Large intestine (tissue), 12 donors: ENCODE measurements around the gene MCHR1. TPM values are rescaled to one million over a fixed set of nuclear protein-coding genes. Genes with fewer than 3 reads are reported as not detected.

Experiments used
- DNase-seq, 2 donors: peaks; one replicate each; pipeline versions ENCODE4 v3.0.0 to v3.0.0-alpha.2; 2013
- H3K27ac ChIP-seq: one replicate; pipeline ENCODE4 v1.5.1; 2013; ENCODE audit warnings: low read length
- H3K27me3 ChIP-seq: 2 replicates; pipeline ENCODE4 v1.6.1; 2013; ENCODE audit warnings: low read length; ENCODE audit not compliant: control insufficient read depth, insufficient read depth
- H3K36me3 ChIP-seq: 2 replicates; pipeline ENCODE4 v1.6.1; 2013; ENCODE audit warnings: low read length; ENCODE audit not compliant: control insufficient read depth, insufficient read depth
- H3K4me1 ChIP-seq: one replicate; pipeline ENCODE4 v1.6.1; 2013; ENCODE audit warnings: low read length; ENCODE audit not compliant: control insufficient read depth, insufficient read depth
- H3K4me3 ChIP-seq: one replicate; pipeline ENCODE4 v1.5.1; 2013; ENCODE audit warnings: low read length
- H3K9me3 ChIP-seq: one replicate; pipeline ENCODE4 v1.6.1; 2013; ENCODE audit warnings: mild to moderate bottlenecking, low read depth, low read length, moderate library complexity; ENCODE audit not compliant: control insufficient read depth
- WGBS: methylation state at CpG from one replicate; pipeline ENCODE4 v1.1.5; 2013; ENCODE audit warnings: low lambda C conversion rate; ENCODE audit not compliant: insufficient coverage; 5-methylcytosine and 5-hydroxymethylcytosine counted together
- long read RNA-seq, 11 donors: transcript quantifications; one replicate each; lab custom pipeline, GENCODE V29; 2026
- polyA plus RNA-seq: library from polyadenylated mRNA; unstranded; fragments of 120-200 nt; gene quantifications from one replicate; pipeline ENCODE4 v1.2.1, GENCODE V29; 2013

MCHR1 gene, protein sequence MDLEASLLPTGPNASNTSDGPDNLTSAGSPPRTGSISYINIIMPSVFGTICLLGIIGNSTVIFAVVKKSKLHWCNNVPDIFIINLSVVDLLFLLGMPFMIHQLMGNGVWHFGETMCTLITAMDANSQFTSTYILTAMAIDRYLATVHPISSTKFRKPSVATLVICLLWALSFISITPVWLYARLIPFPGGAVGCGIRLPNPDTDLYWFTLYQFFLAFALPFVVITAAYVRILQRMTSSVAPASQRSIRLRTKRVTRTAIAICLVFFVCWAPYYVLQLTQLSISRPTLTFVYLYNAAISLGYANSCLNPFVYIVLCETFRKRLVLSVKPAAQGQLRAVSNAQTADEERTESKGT
- polyA plus RNA-seq, result 0.09 TPM
- long read RNA-seq, donor 1, result 0 reads
- long read RNA-seq, donor 2, result 0 reads
- long read RNA-seq, donor 3, result 0 reads
- long read RNA-seq, donor 4, result 0 reads
- long read RNA-seq, donor 5, partial matches to known transcripts, result 0 of 1 reads
- long read RNA-seq, donor 5, other reads (novel, unspliced or antisense), result 0 of 1 reads
- long read RNA-seq, donor 6, result 0 reads
- long read RNA-seq, donor 7, result 0 reads
- long read RNA-seq, donor 8, result 0 reads
- long read RNA-seq, donor 9, partial matches to known transcripts, result 0 of 1 reads
- long read RNA-seq, donor 9, other reads (novel, unspliced or antisense), result 0 of 1 reads
- long read RNA-seq, donor 10, result 0 reads
- long read RNA-seq, donor 11, result 0 reads

DNA sequence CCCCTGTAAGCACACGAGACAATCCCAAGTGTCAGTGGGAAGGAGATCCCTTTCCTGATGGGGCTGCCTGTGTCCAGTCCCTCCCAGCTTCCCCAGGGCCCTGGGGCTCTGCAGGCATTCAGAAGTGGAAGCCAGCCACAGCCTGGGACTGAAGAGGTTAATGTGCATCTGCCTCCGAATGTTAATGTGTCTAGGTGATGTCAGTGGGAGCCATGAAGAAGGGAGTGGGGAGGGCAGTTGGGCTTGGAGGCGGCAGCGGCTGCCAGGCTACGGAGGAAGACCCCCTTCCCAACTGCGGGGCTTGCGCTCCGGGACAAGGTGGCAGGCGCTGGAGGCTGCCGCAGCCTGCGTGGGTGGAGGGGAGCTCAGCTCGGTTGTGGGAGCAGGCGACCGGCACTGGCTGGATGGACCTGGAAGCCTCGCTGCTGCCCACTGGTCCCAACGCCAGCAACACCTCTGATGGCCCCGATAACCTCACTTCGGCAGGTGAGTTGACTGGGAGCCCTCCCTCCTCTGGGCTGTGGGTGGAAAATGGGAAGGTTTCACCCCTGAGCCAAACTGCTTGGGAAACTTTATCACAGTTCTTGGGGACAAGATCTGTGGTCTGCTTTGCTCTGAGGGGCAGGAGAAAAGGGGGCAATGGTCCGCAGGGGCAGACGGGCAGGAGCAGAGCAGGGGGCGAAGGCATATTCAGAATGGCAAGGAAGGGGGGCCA is at the start of gene MCHR1:
TSS of gene MCHR1 (plus strand) at position 236 of the 715 bp plus-strand sequence. CDS start at position 405, 169 bp downstream.
- no peaks in the 10 kb centered on the region for H3K4me1 ChIP-seq
- DNase-seq, result peak in 1 of 2 donors; percentile 25
- no peaks in the 10 kb centered on the region for H3K36me3 ChIP-seq
- H3K4me3 ChIP-seq, result no peak within 1 kb of the TSS
- H3K27ac ChIP-seq, result no peak within 1 kb of the TSS
- H3K27me3 ChIP-seq, result peaks cover 28% of the 10 kb centered on the region
- no CpG with 5 or more reads among the region's 21 CpGs for WGBS
- no peaks in the 10 kb centered on the region for H3K9me3 ChIP-seq

DNA sequence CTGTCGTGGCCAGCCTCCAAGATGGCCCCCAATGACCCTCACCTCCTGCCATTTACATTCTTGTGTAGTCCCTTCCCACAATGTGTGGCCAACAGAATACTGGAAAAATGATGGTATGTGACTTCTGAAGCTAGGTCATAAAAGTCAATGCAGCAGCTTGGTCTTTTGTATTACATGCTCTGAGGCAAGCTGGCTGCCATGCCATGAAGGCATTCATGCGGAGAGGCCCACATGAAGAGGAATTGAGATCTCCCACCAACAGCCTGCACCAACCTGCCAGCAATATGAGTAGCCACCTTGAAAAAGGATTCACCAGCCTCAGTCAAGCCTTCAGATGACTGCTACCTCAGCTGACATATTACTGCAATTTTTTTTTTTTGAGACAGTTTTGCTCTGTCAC is 47.4 kb upstream of the MCHR1 start:
- no peak for DNase-seq
- Histone ChIP-seq H3K4me1 (peaks cover 5% of the 10 kb centered on the region), H3K9me3 (no peaks in the 10 kb centered on the region), H3K36me3 (no peaks in the 10 kb centered on the region), H3K4me3 (no peak overlapping the region), H3K27ac (no peak overlapping the region), H3K27me3 (no peaks in the 10 kb centered on the region)
- WGBS, result no CpG with 5 or more reads among the region's 2 CpGs

DNA sequence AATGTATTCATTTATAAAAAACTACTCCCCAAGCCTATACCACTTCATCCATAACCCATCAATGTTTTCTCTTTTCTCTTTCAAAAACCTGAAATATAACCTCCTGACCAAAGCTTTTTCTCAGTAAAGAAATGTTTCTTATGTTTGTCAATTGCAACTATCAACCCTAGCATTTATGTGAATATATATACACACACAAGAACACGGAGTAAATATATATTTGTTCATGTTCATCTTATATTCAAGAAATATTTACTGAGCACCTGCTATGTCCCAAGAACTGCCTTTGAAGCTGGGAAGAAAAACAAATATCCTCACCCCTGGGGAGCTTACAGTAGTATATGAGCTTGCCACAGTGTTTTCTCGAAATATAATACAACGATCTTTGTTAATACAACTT is 46.2 kb upstream of the MCHR1 start:
- no peak for DNase-seq
- Histone ChIP-seq H3K27ac (no peak overlapping the region), H3K27me3 (no peaks in the 10 kb centered on the region), H3K36me3 (no peaks in the 10 kb centered on the region), H3K9me3 (no peaks in the 10 kb centered on the region), H3K4me3 (no peak overlapping the region), H3K4me1 (peaks cover 5% of the 10 kb centered on the region)
- WGBS, result 100% methylated on average over 2 of the region's 3 CpGs

DNA sequence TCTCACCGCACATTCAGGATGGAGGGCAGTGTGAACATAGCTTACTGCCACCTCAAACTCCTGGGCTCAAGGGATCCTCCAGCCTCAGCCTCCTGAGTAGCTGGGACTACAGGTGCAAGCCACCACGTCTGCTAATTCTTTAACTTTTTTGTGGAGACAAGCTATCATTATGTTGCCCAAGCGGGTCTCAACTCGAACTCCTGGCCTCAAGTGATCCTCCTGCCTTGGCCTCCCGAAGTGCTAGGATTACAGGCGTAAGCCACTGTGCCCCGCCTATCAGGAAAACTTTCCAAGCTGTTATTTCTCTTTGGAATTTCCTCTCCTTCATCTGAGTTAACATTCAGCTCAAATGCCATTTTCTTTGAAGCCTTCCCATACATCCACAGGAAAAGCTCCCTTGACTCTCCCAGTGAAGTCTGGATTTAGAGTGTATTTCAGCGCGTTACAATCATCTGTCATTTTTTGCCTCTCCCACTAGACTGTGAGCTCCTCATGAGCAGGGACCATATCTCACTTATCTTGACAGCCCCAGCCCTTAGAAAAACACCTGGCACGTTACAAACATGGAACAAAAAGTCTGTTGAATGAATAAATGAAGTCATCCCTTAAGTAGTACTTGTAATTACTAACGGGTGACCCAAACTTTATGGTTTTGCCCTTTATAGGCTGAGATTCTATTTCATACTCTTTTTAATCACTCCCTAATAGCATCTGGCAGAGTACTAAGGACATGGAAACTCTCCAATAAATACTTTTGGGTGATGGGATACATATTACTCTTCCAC is 45.0 kb upstream of the MCHR1 start:
- Histone ChIP-seq H3K36me3 (no peaks in the 10 kb centered on the region), H3K9me3 (no peaks in the 10 kb centered on the region), H3K4me1 (peaks cover 5% of the 10 kb centered on the region), H3K27ac (no peak overlapping the region), H3K4me3 (no peak overlapping the region), H3K27me3 (no peaks in the 10 kb centered on the region)
- 40% methylated on average over 1 of the region's 11 CpGs for WGBS
- DNase-seq, result no peak

DNA sequence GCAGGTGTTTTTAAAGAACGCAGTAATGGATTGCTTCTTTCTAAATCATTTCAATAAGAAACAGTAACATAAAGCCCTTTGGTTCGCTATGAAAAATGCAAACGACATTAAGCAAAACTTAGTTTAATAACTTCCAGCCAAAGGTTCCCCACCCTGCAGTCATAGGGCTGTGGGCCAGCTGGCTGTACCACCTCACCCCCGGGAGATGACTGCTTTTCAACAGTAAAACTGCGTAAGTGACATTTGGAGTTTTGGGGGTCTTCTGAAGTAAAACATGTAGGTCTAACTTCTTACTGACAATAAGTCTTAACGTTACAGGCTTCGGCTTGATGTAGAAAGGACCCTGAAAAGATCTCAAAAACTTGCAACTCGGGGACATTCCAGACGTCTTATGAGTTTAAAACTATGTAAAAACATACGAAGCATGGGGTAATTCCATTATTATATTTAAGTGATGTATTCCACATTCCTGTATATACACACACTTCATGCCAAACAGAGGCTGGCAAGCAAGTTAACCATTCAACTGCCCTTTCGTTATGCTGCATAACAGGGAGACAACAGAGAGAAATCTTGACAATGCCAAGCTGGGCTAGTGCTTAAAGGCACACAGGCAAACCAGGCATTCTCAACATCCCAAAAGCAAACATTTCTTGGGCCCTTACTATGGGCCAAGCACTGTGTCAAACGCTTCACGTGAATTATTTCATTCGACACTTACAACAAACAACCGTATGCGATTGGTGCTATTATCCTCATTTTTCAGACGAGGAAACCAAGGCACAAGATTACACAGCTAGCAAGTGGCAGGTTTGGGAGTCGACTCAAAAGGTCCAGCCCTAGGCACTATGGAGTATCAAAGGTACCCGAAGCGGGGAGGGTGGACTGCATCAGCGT is 44.0 kb upstream of the MCHR1 start:
- no peaks in the 10 kb centered on the region for H3K27me3 ChIP-seq
- no peak overlapping the region for H3K27ac ChIP-seq
- peaks cover 5% of the 10 kb centered on the region for H3K4me1 ChIP-seq
- DNase-seq, result peak in 1 of 2 donors; percentile 16
- H3K9me3 ChIP-seq, result no peaks in the 10 kb centered on the region
- WGBS, result 53% methylated on average over 3 of the region's 21 CpGs
- no peaks in the 10 kb centered on the region for H3K36me3 ChIP-seq
- H3K4me3 ChIP-seq, result peak overlapping the region; percentile 79

DNA sequence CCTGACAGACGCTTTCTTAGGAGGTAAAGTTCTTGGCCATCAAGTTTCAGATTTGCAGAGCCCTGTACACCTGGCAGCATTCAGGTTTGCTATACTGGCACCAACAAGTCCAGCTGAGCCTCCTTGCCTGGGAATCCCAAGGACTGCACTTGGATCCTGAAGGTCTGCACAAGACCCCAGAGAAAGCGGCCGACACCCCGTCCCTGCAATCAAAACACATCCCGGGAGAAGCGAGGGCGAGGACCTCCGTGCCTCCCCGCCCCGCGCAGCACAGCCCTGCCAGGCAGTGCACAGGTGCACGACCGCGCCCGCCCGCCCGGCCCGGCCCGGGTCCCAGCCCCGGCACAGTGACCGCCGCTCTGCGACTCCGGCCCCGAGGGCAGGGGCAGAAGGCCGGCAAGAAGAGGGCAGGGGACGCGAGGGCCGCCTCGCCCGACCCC is 43.3 kb upstream of the MCHR1 start:
- Histone ChIP-seq H3K27ac (peak overlapping the region; percentile 91), H3K4me3 (peak overlapping the region; percentile 79), H3K9me3 (no peaks in the 10 kb centered on the region), H3K27me3 (no peaks in the 10 kb centered on the region), H3K4me1 (peaks cover 5% of the 10 kb centered on the region), H3K36me3 (no peaks in the 10 kb centered on the region)
- no CpG with 5 or more reads among the region's 31 CpGs for WGBS
- DNase-seq, result no peak

DNA sequence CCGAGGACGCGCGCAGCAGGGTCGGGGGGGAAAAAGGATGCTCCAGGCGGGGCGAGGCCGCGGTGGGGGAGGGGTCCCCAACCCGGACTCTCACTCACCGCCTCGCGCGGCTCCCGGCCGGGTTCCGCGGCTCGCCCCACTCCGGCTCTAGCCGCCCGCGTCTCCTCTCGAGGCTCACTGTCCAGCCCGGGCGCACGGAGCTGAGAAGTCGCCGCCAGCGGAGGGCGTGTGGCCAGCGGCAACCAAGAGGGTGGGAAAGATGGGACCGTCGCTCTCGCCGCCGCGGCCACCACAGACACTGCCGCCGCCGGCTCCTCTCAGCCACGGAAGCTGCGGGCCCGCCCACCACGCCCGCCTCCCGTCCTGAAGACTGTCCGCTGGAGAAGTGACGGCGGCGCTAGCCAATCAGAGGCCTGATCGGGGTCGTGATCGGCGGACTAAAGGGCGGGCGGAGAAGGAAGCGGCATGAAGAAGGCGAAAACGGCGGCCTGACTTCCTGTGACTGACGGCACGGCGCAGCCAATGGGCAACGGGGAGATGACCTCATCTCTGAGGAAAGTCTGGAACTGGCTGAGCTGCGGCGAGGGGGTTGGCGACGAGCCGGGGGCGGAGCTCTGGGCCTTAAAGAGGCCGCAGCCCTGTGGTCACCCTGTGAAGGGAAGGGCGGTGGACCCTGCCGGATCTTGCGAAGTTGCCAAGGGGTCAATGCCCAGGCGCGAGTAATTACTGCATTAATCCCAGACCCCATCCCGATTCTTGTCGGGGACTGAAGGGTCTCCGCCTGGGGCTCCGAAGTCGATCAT is 42.7 kb upstream of the MCHR1 start, which contains the start of gene MRTFA:
TSS of gene MRTFA (minus strand) at position 340 of the 803 bp plus-strand sequence.
- Histone ChIP-seq H3K27me3 (no peaks in the 10 kb centered on the region), H3K4me3 (peak within 1 kb of the TSS; percentile 90), H3K4me1 (peaks cover 5% of the 10 kb centered on the region), H3K36me3 (no peaks in the 10 kb centered on the region), H3K27ac (peak within 1 kb of the TSS; percentile 91), H3K9me3 (no peaks in the 10 kb centered on the region)
- no CpG with 5 or more reads among the region's 82 CpGs for WGBS
- peak; percentile 100 for DNase-seq

DNA sequence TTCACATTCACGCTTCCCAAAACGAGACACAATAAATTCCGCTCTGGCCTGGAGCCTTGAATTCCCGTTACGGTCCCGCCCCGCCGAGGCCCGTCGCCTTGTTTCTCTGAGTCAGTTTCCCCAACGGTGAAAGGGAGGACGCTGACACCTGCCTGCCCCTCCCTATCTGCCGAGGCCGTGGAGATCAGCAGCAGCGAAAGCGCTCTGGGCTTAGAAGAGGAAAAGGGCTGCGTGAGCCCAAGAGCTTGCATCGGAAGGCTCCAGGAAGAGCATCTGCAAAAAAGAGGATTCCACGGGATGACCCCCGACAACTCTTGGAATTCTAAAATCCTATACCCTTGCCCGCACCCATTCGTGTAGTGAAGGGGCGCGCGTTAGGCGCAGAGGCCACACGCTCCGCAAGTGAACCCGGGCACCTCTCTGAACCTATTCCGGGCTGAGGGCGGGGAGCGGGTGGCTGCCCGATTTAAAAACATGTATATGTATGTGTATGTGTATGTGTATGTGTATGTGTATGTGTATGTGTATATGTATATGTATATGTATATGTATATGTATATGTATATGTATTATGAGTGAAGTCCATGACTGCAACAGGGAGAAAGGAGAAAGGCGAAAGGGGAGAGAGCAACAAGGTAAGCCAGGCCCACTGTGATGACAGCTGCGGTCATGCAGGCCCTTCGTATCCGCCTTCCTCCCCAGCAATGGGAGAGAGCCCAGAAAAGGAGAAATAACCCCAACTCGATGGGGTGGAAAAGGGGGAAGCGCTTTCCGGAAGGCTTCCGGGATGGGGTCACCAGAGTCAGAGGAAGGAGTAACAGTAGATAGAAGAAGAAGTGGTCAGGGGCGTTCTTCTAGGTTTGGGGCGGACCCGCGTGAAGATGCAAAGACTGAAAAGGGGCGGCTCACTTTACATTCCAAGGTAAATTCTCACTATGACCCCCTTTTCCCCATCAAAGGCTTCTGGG is 41.8 kb upstream of the MCHR1 start:
- Histone ChIP-seq H3K36me3 (no peaks in the 10 kb centered on the region), H3K4me3 (peak overlapping the region; percentile 90), H3K4me1 (peaks cover 5% of the 10 kb centered on the region), H3K27ac (peak overlapping the region; percentile 64), H3K27me3 (no peaks in the 10 kb centered on the region), H3K9me3 (no peaks in the 10 kb centered on the region)
- no peak for DNase-seq
- 65% methylated on average over 5 of the region's 46 CpGs for WGBS
